ENCODE measurements around the gene COL21A1.
"Not testable (repeated sequence)": the region's sequence is repeated elsewhere in the genome, so short reads cannot be mapped to it uniquely, and the experiment has no call there.

Gene COL21A1

GRCh38 chr6:56263596-56264315, 16.4 kb upstream of the COL21A1 start:
- TF ChIP-seq, protein P1, sequence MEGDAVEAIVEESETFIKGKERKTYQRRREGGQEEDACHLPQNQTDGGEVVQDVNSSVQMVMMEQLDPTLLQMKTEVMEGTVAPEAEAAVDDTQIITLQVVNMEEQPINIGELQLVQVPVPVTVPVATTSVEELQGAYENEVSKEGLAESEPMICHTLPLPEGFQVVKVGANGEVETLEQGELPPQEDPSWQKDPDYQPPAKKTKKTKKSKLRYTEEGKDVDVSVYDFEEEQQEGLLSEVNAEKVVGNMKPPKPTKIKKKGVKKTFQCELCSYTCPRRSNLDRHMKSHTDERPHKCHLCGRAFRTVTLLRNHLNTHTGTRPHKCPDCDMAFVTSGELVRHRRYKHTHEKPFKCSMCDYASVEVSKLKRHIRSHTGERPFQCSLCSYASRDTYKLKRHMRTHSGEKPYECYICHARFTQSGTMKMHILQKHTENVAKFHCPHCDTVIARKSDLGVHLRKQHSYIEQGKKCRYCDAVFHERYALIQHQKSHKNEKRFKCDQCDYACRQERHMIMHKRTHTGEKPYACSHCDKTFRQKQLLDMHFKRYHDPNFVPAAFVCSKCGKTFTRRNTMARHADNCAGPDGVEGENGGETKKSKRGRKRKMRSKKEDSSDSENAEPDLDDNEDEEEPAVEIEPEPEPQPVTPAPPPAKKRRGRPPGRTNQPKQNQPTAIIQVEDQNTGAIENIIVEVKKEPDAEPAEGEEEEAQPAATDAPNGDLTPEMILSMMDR (IDR thresholded peaks at IDR 0.05; ENCODE audit: low read depth, low read length): no peak
- H3K4me3 ChIP-seq (ENCODE audit: low read depth, low read length): no peak overlapping the region

DNA sequence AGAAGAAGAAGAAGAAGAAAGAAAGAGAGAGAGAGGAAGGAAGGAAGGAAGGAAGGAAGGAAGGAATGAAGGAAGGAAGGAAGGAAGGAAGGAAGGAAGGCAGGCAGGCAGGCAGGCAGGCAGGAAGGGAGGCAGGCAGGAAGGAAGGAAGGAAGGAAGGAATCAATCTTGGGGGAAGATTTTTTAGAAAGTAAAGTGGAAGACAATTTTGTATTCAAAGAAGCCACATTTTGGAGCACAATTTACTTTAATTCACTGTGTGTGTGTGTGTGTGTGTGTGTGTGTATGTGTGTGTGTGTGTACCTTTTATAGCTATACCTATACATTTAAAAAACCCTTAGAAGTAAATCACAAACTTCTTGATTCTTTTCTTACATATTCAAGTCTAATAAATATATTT, 13.2 kb upstream of the COL21A1 start:
- H3K4me3 ChIP-seq (ENCODE audit: low read depth, low read length): not testable (repeated sequence)

- no peak overlapping the region for H3K4me3 ChIP-seq (ENCODE audit: low read depth, low read length)
- TF ChIP-seq, protein P1 (IDR thresholded peaks at IDR 0.05; ENCODE audit: low read depth, low read length): no peak
Observed at GRCh38 chr6:56259234-56260077, 12.1 kb upstream of the COL21A1 start.

DNA sequence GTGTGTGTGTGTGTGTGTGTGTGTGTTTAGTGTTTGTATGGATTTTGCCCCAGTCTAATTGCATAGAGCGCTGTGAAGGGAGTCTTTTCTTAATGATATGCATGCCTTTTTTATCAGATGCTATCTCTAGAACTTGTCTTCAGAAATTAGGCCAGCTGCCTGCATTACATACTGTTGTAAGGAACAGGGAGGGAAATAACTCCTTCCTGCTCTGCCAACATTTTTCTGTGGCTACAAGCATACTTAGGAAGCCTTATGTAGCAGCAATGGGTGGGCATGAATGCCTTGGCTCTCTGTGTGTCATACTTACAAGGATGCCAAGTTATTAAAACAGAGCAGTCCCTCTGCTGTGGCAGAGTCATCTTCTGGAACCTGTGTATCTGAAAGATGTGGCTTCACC, 8.0 kb upstream of the COL21A1 start:
- TF ChIP-seq, protein P1 (IDR thresholded peaks at IDR 0.05; ENCODE audit: low read depth, low read length): no peak
- no peak overlapping the region for H3K4me3 ChIP-seq (ENCODE audit: low read depth, low read length)

- no peak overlapping the region for H3K4me3 ChIP-seq (ENCODE audit: low read depth, low read length)
- TF ChIP-seq, protein P1 (IDR thresholded peaks at IDR 0.05; ENCODE audit: low read depth, low read length): no peak
Observed at GRCh38 chr6:56250266-56250665, 2.9 kb upstream of the COL21A1 start.

DNA sequence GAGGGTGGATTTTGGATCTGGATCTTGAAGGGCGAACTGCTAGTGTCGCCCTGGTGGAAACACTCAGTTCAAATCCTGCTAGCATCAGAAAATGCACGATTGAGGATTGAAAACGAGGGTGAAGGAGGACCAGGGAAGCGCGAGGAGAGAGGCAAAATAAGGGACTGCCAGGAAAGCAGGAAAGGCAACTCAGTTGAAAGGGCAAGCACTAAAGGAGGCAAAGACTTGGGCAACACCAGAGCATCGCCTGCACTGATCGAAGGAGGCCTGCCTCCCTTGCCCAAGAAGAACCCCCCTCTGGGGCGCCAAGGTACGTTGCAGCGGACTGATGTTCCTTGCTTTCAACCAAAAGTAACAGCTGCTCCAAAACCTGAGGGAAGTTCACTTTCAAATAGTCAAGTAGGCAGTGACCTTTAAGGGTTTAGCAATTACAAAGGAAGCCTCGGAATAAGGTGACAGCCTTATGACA, 308 bp upstream of the COL21A1 start:
- TF ChIP-seq, protein P1 (IDR thresholded peaks at IDR 0.05; ENCODE audit: low read depth, low read length): no peak
- no peak overlapping the region for H3K4me3 ChIP-seq (ENCODE audit: low read depth, low read length)

GRCh38 chr6:56246541-56246880, 869 bp downstream of the COL21A1 start:
- no peak overlapping the region for H3K4me3 ChIP-seq (ENCODE audit: low read depth, low read length)

More at GRCh38 chr6:56246541-56246880, 869 bp downstream of the COL21A1 start:
- TF ChIP-seq, protein P1 (IDR thresholded peaks at IDR 0.05; ENCODE audit: low read depth, low read length): no peak

All from WI38 (cell line).